ENCODE data around the gene GALNTL6.

The GALNTL6 gene

DNA sequence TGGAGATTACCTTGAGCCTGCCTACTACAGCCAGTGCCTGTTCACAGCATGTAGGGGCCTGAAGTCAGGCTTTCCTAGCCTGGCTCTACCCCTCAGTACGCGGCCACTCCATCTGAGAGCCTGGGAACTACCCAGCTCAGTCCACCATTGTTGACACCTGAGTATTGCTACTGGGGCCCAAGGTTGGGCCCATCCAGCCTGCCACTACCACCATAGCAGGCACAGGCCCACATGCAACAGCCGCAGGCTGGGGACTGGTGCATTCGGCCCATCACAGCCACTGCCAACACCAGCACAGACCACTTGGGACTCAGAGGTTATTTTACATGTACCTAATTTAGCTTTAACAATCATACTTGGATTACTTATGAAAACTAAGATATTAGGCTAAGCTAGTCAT is 314.0 kb downstream of the GALNTL6 start:
- no peak for DNase-seq

DNA sequence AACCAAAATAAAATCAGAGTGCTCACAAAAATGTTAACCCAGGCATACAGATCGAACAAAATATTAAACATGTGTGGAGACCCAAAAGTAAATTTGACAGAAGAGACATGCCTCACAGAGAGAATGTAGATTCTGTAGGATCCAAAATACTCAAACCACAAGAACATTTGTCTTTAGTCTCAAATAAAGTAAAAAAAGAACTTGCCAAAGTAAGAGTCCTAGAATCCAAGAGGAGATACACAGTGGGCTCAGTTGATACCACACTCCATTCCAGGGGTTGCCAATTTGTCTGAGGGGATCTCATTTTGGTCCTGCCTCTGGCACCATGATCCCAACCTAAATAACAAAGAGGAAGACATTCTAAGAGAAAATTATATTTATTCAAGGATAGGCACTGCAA is 316.4 kb downstream of the GALNTL6 start:
- no peak for DNase-seq

DNA sequence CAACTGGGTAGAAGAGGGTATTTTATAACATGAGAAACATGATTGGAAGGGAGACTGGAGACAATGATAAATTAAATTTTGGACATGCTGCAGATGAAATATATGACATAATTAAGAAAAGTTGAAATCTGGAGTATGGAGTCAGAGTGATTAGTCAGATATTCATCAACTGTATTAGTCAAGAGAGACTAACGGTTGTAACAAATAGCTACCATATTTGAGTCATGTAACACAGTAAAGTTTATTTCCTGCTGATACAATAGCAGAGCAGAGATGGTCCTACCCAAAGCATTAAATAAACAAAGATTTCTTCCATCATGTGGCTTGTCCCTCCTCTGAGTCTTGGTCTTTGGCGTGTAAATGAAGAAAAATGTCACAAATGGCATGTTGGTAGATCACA is 321.3 kb downstream of the GALNTL6 start:
- DNase-seq, result no peak

DNA sequence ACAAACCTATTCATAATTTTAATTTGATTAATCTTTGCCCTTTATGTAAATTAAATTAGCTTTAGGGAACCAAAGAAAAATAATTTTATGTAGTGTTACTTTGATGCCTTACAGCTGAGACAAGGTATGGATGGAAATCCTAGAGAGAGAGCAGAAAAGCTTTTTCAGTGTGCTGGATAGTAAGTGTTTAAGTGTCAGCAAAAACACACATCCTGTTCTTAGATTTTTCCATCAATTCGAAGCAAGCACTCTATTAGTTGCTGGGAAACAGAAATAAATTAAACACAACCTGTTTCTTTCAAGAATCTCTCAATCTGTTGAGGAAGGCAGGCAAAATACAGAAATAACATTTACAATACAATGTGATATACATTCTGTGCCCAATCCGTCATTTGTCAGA is 327.8 kb downstream of the GALNTL6 start:
- no peak for DNase-seq

DNA sequence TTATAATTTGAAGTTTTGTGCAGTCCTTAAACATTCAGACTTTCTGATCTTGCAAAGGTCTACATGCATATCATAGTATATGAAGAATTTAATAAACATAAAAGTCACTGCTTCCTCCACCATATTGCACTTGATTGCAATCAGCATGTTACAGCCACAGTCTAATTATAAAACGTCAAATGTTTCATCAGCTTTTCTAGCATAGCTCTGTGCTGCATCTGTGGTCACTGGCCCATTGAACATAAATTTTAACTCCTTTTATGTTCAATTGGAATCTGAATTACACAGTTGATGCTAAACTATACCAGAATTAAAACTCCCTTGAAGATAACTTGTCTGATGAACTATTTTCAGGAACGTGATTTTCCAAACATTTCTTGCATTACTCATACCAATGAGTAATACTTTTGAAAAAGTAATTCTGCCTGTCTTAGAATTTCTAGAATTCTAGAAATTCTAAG is 329.1 kb downstream of the GALNTL6 start:
- no peak for DNase-seq

DNA sequence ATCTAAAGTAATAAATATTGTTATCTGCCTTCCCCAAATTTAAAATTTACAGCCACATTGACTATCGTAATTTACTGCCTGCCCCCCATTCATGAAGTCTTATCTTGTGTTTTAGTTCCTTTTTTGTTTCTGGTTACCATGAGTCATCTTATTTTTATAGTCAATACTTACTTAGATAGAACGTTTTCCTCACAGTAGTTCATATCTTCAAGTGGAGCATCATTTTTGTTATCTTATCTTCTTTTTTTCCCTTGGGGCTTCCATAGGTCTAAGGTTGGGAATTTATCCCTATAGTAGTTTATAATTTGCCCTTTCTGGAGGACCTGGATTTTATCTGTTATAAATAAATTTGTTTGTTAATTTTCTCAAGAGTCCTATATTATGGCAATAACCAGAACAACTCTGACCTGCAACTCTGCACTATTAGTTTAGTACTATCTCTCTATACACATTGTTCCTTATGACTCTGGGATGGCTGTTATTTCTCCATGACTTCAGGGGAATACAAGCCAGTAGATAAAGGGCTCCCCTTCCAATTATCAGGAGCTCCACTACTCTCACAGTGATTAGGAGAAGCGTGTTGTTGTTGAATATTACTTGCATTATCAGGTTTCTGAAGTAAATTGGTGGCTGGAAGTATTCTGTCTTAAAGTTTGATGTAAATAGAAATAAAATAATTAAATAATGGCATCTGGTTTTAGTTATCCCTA is 330.6 kb downstream of the GALNTL6 start:
- DNase-seq, result no peak

DNA sequence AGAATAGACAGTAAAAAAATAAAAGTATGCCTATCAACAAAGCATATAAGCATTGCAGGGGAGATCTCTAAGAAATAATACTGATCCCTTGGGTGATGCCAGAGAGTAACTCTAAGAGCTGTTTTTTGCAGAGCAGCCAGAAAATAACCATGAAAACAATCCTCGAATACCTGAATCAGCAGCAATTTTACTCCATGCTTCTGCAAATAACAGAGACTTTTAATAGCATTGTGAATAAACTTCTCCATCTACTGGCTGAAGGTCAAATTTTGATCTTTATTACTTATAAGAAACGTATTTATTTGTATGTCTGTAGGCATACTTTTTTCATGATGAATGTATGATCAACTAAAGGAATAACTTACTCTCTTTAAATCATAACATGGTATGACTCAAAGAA is 334.5 kb downstream of the GALNTL6 start:
- DNase-seq, result no peak

DNA sequence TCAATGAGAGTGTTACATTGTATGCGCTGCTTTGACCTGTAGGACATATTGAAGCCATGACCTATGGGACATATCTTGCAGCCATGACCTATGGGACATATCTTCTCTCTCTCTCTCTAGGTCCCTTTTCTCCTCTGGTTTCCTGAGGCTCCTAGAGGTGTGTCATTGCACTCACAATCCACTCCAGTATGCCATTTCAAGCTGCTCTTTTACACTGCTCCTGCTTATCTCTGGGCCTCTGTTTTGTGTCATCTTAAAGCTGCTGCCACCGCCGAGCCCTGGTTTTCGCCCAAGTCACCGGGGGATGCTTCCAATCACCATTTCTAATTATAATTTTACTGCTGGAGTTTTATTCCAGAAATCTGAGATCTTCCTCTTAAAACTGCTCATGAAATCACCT is 336.1 kb downstream of the GALNTL6 start:
- DNase-seq, result no peak

DNA sequence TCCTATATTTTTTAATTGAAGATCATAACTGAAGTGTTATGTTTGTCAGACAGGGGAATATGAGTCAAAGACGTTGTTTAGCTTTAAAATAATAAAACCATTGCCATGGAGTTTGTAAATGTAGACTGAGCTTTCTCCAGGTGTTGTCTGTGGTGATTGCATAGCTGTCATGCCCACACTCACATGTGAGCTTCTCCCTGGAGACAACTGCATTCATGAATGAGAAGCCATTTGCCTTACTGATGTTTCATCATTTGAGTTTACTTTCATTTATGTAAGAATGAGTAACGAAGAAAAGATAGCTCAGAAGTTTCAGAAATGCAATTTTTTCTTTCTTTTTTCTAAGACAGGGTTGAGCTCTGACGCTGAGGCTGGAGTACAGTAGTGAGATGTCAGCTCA is 339.1 kb downstream of the GALNTL6 start:
- DNase-seq, result no peak

DNA sequence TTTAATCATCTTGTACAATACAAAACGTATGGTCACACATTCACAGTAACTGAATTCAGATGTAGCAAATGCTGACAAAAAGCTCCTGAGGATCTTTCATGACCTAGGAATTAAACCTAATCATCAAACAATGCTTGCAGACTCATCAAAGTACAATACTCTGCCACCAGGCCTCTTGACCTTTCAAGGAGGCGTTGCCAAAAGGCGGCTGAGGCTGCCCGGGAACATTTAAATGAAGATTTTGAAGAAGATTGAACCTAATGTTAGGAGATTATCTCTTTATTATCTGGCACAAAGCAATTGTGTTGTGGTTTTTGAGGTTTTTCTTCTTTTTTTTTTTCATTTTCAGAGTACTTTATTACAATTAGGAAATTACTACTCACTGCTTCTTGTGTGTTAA is 340.5 kb downstream of the GALNTL6 start:
- no peak for DNase-seq

DNA sequence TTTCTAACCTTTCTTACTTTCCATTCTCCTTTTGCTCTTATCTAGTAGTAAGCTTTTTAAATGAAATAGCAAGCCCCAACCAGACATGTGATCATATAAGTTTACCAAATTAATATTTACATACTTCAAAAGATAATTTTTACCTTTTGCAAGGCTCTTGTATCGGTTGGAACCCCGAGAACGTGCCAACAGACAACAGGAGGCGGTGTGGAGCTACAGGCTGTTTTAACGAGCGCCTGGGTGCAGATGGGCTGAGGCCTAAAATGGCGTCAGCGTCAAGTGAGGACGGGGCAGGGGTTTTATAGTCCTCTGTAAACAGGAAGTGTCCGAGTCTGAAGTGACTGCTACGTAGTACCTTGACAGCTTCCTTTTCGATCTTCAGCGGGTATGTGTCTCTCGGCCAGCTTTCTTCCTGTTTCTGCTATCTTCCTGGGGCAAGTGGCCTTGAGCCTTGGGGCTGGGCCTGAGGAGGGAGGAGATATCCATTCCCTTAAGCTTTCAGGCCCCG is 342.7 kb downstream of the GALNTL6 start:
- no peak for DNase-seq

DNA sequence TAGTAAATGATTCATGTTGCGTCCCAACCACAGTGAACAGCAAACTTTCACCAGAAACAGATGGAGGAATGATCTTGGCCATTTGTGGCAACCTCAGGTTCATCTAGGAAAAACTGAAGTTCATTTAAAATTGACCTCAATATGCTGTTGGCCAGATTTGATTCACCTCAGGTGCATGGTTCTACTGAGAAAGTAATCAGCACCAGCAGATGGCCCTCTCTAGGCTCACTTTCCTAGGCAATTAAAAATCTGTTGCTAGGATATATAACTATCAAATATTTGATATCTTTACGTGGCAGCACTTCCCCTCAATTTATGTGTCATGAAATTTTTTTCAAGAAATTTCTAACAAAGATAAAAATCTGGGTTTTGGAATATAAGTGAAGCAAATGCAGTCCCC is 344.7 kb downstream of the GALNTL6 start:
- no peak for DNase-seq

DNA sequence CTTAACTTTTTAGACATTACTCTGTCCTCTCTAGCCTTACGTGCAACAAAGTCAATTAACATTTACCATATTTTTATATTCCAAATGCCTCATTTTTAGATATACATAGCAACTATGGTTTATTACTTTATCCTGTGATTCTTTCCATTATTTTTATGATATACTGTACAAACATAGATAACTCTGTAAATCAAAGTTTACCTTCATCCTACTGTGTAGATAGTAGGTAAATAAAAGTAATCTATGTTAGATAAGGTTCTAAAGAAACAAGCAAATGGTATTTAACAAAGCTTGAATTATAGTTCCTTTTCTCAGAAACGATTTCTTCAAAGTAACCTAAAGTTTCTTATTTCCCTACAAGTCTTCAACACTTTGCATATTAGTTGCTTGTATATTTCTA is 350.0 kb downstream of the GALNTL6 start:
- no peak for DNase-seq

DNA sequence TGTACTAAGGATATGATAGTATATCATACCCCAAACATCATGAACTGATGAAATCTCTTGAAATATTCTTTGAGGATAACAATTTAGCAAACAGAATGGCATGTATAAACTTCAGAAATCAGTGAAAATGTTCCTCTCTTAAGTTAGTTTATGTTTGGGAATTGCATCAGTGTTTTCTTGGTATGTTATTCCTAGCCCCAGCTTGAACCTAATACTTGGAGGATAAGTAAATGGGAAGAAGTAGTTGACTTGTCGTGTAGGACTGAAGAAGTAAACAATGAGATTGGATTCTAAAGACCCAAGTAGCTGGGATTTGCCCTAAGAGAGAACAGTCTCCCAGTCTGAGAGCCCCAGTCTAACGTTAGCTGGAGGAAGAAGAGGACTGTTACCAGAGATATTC is 355.7 kb downstream of the GALNTL6 start:
- DNase-seq, result no peak

DNA sequence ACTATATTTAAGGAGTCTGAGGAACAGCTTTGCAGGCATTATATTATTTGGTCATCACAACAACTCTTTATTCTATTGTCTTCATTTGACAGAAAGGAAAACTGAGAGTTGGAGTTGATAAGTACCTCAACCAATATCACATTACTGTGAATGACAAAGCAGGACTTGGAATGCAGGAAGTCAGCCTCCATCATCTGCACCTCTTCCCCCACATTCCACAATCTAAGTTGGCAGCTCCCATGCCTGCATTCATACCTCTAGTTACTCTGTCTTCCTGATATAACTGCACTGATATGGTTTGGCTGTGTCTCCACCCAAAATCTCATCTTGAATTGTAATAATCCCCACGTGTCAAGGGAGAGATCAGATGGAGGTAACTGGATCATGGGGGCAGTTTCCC is 356.7 kb downstream of the GALNTL6 start:
- DNase-seq, result no peak

DNA sequence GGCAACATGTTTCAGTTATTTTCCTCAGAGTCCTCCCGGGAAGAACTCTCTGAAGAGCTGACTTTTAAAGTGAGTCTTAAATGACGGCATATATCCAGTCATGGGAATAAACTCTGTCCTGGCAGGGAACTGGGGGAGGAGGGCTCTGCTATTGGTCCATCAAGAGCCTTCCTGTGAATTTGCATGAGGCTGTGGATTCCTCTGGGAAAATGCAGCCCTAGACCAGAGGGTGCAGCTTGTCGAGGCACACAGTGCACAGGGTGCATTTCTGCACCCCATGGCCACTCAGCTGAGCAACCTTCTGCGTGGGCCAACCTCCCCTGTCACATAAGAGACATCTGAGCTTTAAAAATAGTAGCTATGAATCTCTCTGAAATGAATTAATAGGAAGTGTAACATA is 360.0 kb downstream of the GALNTL6 start:
- no peak for DNase-seq

DNA sequence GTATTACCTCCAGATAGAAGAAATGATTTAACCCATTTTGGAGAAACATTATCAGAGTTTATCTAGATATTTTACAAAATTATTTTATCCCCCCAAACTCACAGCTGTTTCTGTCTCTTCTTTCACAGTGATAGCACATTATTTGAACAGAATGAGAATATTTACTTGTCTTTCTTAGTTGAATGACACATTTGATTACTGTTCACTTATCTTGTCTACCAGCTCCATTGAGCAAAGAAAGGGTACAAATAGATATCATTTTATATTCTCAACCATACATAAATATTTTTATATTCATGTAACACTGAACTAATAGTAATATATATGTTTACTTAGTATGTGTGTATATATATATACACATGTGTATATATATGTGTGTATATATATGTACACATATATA is 364.2 kb downstream of the GALNTL6 start:
- DNase-seq, result no peak

DNA sequence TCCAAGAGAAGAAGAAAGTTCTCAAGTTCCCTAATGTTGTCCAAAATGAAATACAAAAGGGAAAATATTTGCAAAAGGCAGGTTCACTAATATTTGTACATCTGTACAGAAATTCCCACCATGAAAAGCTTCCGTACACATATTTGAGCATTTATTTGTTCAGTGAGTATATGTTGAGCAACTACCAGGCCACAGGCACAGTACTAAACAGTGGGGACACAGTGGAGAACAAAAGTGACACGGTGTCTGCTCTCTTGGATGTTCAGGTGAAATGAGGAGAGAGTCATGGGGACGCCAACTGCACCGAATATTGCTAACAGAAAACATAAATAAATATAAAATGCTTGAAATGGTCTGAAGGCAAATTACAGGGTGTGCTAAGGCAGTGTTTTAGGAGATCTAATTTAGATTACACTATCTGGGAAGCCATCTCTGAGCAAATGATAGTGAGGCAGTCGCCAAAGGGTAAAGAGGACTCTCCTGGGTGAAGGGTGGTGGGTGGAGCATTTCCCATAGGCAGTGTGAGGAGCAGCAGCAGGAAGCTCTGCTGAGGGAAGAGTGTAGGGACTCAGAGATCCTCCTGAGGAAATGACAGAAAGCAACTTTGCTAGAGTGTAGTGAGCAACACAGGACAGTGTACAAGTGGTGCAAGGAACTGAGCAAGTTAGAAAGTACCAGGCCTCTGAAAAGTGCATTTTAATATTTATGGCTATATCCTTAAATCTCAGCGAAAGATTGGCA is 375.2 kb downstream of the GALNTL6 start:
- no peak for DNase-seq

DNA sequence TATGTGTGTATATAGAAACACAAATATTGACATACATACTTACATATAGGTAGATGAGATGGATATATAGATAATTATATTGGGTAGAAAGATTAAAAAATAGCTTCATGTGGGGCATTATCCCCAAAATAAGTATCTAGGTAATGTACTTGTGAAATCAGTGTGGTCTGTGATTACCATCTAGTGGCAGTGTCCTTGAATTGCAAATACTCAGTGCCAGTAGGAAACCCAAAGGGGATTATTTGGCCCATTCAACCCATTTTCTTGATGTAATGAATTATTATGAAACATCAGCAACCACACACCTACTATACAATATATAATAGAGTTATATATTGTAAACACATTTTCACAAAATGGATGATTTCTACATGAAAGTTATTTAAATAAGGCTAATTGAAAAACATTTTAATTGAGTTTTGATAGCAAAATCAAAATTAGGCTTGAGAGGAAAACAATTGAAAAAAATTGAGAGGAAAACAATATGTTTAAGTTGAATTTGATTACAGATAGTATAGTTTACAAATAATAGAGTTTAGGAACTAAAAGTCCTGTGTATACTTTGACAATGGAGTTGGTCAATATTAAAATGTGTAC is 389.4 kb downstream of the GALNTL6 start:
- no peak for DNase-seq

DNA sequence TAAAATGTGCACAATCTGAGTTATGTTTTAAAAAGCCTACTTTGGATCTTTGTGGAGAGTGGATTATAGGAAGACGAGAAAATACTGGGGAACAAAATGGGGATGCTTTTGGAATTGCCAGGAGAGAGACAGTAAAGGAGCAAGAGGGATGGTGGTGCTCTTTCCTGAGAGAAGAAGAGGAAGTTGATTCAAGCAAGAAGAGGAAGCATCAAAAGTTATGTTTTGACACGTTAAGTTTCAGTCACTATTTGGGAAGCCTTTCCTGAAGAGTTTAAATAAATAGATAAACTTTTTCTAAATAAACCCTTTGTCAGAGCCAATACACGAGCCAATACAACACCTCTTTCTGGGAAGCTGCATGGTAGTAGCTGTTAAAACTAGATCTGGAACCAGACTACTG is 394.1 kb downstream of the GALNTL6 start:
- DNase-seq, result no peak

DNA sequence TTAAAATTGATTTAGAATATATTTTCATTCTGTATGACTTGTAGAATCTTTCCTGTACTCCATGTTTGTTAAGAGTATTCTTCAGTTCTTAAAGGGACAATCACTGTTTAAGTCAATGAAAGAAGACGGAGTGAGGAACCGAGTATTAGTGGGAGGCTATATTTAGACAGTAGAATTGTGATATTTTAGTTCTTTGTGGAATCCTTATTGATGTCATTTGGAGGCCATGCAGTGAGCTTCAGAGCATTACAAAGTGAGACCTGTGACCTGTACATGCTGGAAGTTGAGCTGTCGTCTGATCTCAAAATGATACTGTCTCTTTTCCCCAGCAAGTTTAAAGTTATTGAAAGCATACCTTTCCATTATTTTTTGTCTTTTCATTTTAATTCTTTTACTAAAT is 394.7 kb downstream of the GALNTL6 start:
- DNase-seq, result no peak

DNA sequence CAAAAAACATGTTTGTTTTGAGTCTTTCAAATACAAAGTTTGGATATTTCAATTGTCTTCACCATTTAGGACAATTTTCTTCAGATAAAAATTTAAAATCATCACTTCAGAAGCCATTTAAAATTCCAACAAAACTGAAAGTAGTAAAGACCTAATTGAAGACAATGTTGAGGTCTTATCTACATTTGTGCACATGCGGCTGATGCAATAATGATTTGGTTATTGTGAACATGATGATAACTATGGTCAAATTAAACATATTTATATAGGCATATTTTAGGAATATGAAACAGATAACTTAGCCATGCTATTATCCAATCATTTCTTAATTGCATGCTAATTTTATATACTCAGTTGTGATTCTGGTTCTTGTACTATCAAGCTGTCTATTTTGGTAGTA is 407.5 kb downstream of the GALNTL6 start:
- no peak for DNase-seq

DNA sequence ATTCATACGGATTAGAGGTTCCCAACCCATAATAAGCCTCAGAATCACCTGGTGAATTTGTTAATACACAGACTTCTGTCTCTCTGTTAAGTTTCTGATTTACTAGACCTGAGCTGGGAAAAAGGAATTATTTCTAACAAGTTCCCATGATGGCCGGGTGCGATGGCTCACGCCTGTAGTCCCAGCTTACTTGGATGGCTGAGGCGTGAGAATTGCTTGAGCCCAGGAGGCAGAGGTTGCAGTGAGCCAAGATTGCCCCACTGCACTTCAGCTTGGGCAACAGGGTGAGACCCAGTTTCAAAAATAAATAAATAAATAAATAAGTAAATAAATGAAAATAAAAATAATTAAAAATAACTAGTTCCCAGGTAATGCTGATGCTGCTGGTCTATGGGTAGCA is 412.3 kb downstream of the GALNTL6 start:
- no peak for DNase-seq

DNA sequence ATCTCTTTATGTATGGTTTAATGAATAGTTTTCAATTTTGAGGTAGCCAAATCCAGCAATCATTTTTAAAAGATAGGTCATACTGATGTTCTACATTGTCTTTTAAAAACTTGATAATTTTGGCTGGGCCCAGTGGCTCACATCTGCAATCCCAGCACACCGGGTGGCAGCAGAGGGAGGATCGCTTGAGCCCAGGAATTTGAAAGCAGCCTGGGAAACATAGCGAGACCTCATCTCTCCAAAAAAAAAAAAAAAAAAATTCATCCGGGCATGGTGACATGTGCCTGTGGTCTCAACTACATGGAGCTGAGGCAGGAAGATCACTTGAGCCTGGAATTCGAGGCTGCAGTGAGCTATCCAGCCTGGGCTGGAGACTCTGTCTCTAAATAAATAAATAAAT is 419.8 kb downstream of the GALNTL6 start:
- DNase-seq, result no peak

Measured in CD4-positive, alpha-beta T cell treated with Interleukin-6 for 4 hours (primary cell).